GM12872 (cell line): ENCODE data around the gene RUBCN.

ENCODE experiments used
- CTCF ChIP-seq: IDR thresholded peaks from 3 replicates; pipeline ENCODE4 v1.5.1; 2011; ENCODE audit warnings: low read depth, mild to moderate bottlenecking, low read length, moderate library complexity; ENCODE audit not compliant: insufficient read depth

The RUBCN gene

DNA sequence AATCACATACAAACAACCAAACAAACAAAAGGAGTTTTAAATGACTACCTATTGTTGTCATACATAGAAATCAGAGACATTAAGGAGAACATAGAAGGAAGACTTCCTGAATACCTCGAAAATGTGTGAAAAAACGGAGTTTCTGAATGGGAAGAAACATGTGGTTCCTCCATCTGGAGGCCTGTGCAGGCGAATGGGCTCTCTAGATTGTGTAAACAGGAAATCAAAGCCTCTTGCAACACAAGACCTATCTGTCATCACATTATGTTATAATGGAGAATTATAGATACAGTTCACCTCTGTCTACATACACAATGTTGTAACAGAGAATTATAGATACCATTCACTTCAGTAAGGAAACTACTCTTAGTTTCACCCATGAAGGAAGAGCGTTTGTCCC lies 44.1 kb downstream of the RUBCN start:
- no peak for TF ChIP-seq CTCF

- TF ChIP-seq CTCF = no peak
These were observed 46.0 kb downstream of the RUBCN start for GRCh38 chr3:197690754-197691153.

- no peak for TF ChIP-seq CTCF
These were observed 49.1 kb downstream of the RUBCN start for GRCh38 chr3:197687570-197687969.

DNA sequence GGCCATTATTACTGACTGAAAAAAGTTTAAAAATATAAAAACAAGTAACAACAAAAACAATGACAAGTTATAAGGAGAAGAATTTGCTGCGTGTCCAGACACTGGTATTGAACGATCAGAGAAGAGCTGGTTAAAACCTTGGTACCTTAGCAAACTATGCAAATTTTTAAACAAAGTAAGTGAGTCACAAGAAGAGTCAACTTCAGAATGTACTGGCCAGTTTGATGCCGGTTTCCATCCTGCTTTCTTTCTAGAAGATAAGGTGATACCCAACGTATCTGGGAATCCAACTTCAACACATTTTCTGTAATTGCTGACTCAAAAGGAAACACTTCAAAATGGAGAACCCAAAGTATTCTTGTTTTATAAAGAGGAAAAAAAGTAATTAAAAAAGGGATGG lies 49.8 kb downstream of the RUBCN start:
- TF ChIP-seq CTCF = no peak

GRCh38 chr3:197685546-197685945 lies 51.2 kb downstream of the RUBCN start:
- no peak for TF ChIP-seq CTCF

- TF ChIP-seq CTCF = no peak
These were observed 53.5 kb downstream of the RUBCN start for GRCh38 chr3:197683191-197683590.

DNA sequence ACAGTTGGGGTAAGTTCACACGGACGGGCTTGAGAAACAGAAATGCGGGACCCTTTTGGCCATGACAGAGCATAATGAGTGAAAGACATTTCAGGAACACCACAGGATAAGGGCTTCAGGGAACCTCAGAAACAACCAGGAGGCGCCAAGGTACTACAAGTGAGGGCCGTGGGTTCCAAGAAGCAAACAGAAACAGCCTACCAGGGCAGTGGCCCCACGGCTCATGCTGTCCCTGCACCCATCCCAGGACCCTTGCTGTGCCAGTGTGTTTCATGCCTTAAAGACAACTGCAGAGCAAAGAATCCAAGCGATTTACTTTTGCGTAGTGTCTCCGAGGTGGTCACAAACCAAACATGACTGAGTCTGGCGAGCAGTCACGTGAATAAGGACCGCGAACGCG lies 54.0 kb downstream of the RUBCN start:
- no peak for TF ChIP-seq CTCF
